B cell (primary cell): ENCODE measurements around the gene KRTAP10-2. TPM values are rescaled to one million over a fixed set of nuclear protein-coding genes. Genes with fewer than 3 reads are reported as not detected.

Experiments
- ATAC-seq: fragments of 200-7000 bp; cut with Tn5 transposase; one replicate; pipeline ENCODE4 v1.10.0; 2021; ENCODE audit warnings: low read depth, mild to moderate bottlenecking, moderate number of reproducible peaks, moderate library complexity
- CTCF ChIA-PET: fragments of 350-600 bp; sonication (Branson Sonifier 250); formaldehyde crosslinking; loops from one replicate; lab custom pipeline; 2021; ENCODE audit warnings: antibody characterized with exemption, inconsistent platforms; lab: Charles Lee
- POLR2A ChIA-PET: fragments of 350-600 bp; sonication (Branson Sonifier 250); formaldehyde crosslinking; loops from one replicate; lab custom pipeline; 2021; ENCODE audit warnings: antibody characterized with exemption; lab: Charles Lee
- DNase-seq: peaks from one replicate; pipeline ENCODE4 v3.0.0; 2013
- H2AFZ ChIP-seq: 2 replicates; pipeline ENCODE4 v1.6.1; 2012; ENCODE audit warnings: mild to moderate bottlenecking, low read depth, low read length; ENCODE audit not compliant: insufficient read depth, poor library complexity, severe bottlenecking
- H3K27ac ChIP-seq, 2 donors: 1 replicate in 1 of 2; 2 replicates in 1 of 2; pipeline ENCODE4 v1.5.1; 2012 to 2013; ENCODE audit warnings: low read length in 2 of 2, mild to moderate bottlenecking in 2 of 2, moderate library complexity in 1 of 2
- H3K27me3 ChIP-seq, 4 experiments: fragments of 200-600 bp in 1 of 4; sonication (generic) in 1 of 4; replicated peaks in 1 of 4; 1 replicate in 2 of 4; 2 replicates in 2 of 4; pipeline versions ENCODE4 v1.6.1 to v1.7.0; 2013 to 2016; ENCODE audit warnings: low read length in 3 of 4, mild to moderate bottlenecking in 2 of 4, mixed read lengths in 1 of 4, moderate library complexity in 1 of 4; ENCODE audit not compliant: insufficient read depth in 4 of 4, control insufficient read depth in 3 of 4; ENCODE audit errors: control extremely low read depth in 1 of 4
- H3K36me3 ChIP-seq, 2 experiments: replicated peaks in 1 of 2; 1 replicate in 1 of 2; 2 replicates in 1 of 2; pipeline versions ENCODE4 v1.6.1 to v1.7.1; 2013; ENCODE audit warnings: low read length in 1 of 2; ENCODE audit not compliant: insufficient read depth in 2 of 2, control insufficient read depth in 1 of 2; ENCODE audit errors: control extremely low read depth in 1 of 2, extremely low read depth in 1 of 2
- H3K4me1 ChIP-seq, 2 donors: fragments of 200-600 bp in 1 of 2; sonication (generic) in 1 of 2; 1 replicate in 1 of 2; 2 replicates in 1 of 2; pipeline versions ENCODE4 v1.5.1 to v1.6.1; 2013 to 2017; ENCODE audit warnings: low read length in 2 of 2; ENCODE audit not compliant: control insufficient read depth in 2 of 2, insufficient read depth in 2 of 2
- H3K4me2 ChIP-seq: replicated peaks from 2 replicates; pipeline ENCODE3; 2012; ENCODE audit warnings: mild to moderate bottlenecking, low read depth, low read length; ENCODE audit not compliant: poor library complexity, severe bottlenecking
- H3K4me3 ChIP-seq, 5 experiments: fragments of 200-600 bp in 1 of 5; sonication (generic) in 1 of 5; 1 replicate in 3 of 5; 2 replicates in 2 of 5; pipeline versions ENCODE4 v1.5.1 to v1.7.0; 2011 to 2016; ENCODE audit warnings: low read length in 4 of 5, mild to moderate bottlenecking in 4 of 5, low read depth in 2 of 5, control low read depth in 1 of 5, moderate library complexity in 1 of 5; ENCODE audit not compliant: insufficient read depth in 1 of 5; ENCODE audit errors: control extremely low read depth in 1 of 5, extremely low read depth in 1 of 5
- H3K79me2 ChIP-seq: fragments of 200-600 bp; sonication (generic); one replicate; pipeline ENCODE4 v1.6.0; 2016; ENCODE audit warnings: low read length; ENCODE audit not compliant: control insufficient read depth, insufficient read depth
- H3K9ac ChIP-seq: fragments of 200-600 bp; sonication (generic); 2 replicates; pipeline ENCODE4 v1.6.1; 2017; ENCODE audit warnings: mild to moderate bottlenecking, low read length, moderate library complexity
- H3K9me3 ChIP-seq, 3 donors: one replicate each; pipeline versions ENCODE4 v1.6.1 to v1.7.1; 2013; ENCODE audit warnings: low read length in 2 of 3; ENCODE audit not compliant: control insufficient read depth in 2 of 3, insufficient read depth in 1 of 3; ENCODE audit errors: control extremely low read depth in 1 of 3
- H4K20me1 ChIP-seq: 2 replicates; pipeline ENCODE4 v1.6.0; 2012; ENCODE audit warnings: mild to moderate bottlenecking, low read length; ENCODE audit not compliant: insufficient read depth, control insufficient read depth, poor library complexity, severe bottlenecking
- H3K27ac Mint-ChIP-seq: one replicate; pipeline ENCODE4 v1.8.0; 2021; ENCODE audit warnings: mixed read lengths
- H3K27me3 Mint-ChIP-seq: one replicate; pipeline ENCODE4 v1.8.0; 2021; ENCODE audit warnings: mixed read lengths
- H3K4me1 Mint-ChIP-seq: one replicate; pipeline ENCODE4 v1.8.0; 2021; ENCODE audit warnings: mixed read lengths
- H3K4me3 Mint-ChIP-seq: one replicate; pipeline ENCODE4 v1.8.0; 2021; ENCODE audit warnings: mixed read lengths
- H3K9me3 Mint-ChIP-seq: one replicate; pipeline ENCODE4 v1.8.0; 2022; ENCODE audit warnings: mixed read lengths; ENCODE audit not compliant: insufficient read depth
- EZH2 ChIP-seq: IDR thresholded peaks from 2 replicates; pipeline ENCODE4 v1.6.1; 2012; ENCODE audit warnings: borderline replicate concordance, low read depth, mild to moderate bottlenecking, moderate library complexity, low read length; ENCODE audit not compliant: insufficient read depth, poor library complexity, severe bottlenecking
- WGBS: methylation state at CpG from one replicate; pipeline ENCODE4 v1.1.5; 2013; ENCODE audit warnings: missing lambda C conversion rate; ENCODE audit not compliant: insufficient coverage; 5-methylcytosine and 5-hydroxymethylcytosine counted together
- intact Hi-C: fragments of 100-400 bp; cut with micrococcal nuclease; formaldehyde crosslinking; loops from one replicate; pipeline ENCODE4 v1.10.0; 2022
- polyA plus RNA-seq: library from polyadenylated mRNA; depleted of rRNA; stranded (reverse); fragments of >200 nt; gene quantifications from 2 replicates; pipeline ENCODE4 v1.2.3, GENCODE V29; 2012
- total RNA-seq, 2 donors: library from RNA; stranded (reverse); fragments of 120-200 nt in 1 of 2; gene quantifications; 1 replicate in 1 of 2; 2 replicates in 1 of 2; pipeline versions ENCODE4 v1.2.3 to v1.2.4, GENCODE V29; 2013 to 2022
- TF ChIP-seq, protein P1 (sequence below): fragments of 200-600 bp; IDR thresholded peaks from one replicate; pipeline ENCODE4 v1.8.0; 2022; ENCODE audit warnings: antibody characterized with exemption, mild to moderate bottlenecking

Gene KRTAP10-2
- total and polyA plus RNA-seq, 2 donors (not counting 1 experiment from before 2014, with no cell fraction given): not detected

GRCh38 chr21:44578371-44579055 is 27.2 kb upstream of the KRTAP10-2 start:
- H3K9me3 ChIP-seq: peaks cover 3 to 56% (median 28%) of the 10 kb centered on the region in 3 donors
- CTCF ChIA-PET: no interaction called here
- POLR2A ChIA-PET: no interaction called here
- no peak overlapping the region for H3K4me2 ChIP-seq
- no peaks in the 10 kb centered on the region for H3K4me1 ChIP-seq
- H3K4me3 ChIP-seq: no peak overlapping the region
- Mint-ChIP-seq H3K27ac (no peak overlapping the region), H3K4me3 (no peak overlapping the region), H3K9me3 (peaks cover 6% of the 10 kb centered on the region), H3K4me1 (no peaks in the 10 kb centered on the region), H3K27me3 (peaks cover 22% of the 10 kb centered on the region)
- H3K36me3 ChIP-seq: no peaks in the 10 kb centered on the region
- DNase-seq (no peak), ATAC-seq (no peak)
- H2AFZ ChIP-seq: no peak overlapping the region
- TF ChIP-seq, protein P1, sequence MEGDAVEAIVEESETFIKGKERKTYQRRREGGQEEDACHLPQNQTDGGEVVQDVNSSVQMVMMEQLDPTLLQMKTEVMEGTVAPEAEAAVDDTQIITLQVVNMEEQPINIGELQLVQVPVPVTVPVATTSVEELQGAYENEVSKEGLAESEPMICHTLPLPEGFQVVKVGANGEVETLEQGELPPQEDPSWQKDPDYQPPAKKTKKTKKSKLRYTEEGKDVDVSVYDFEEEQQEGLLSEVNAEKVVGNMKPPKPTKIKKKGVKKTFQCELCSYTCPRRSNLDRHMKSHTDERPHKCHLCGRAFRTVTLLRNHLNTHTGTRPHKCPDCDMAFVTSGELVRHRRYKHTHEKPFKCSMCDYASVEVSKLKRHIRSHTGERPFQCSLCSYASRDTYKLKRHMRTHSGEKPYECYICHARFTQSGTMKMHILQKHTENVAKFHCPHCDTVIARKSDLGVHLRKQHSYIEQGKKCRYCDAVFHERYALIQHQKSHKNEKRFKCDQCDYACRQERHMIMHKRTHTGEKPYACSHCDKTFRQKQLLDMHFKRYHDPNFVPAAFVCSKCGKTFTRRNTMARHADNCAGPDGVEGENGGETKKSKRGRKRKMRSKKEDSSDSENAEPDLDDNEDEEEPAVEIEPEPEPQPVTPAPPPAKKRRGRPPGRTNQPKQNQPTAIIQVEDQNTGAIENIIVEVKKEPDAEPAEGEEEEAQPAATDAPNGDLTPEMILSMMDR: no peak
- TF ChIP-seq EZH2: no peak
- WGBS: 90% methylated on average over 11 of the region's 17 CpGs
- H4K20me1 ChIP-seq: no peaks in the 10 kb centered on the region
- H3K27ac ChIP-seq: no peak overlapping the region
- intact Hi-C loops: no loop called here
- peaks cover 0 to 3% (median 1%) of the 10 kb centered on the region in 4 experiments for H3K27me3 ChIP-seq
- H3K79me2 ChIP-seq: no peaks in the 10 kb centered on the region
- no peak overlapping the region for H3K9ac ChIP-seq

GRCh38 chr21:44576025-44576420 is 24.7 kb upstream of the KRTAP10-2 start:
- no peak for DNase-seq
- H3K4me3 Mint-ChIP-seq: no peak overlapping the region
- Histone ChIP-seq H3K4me3 (no peak overlapping the region), H3K79me2 (no peaks in the 10 kb centered on the region), H3K9me3 (peaks cover 0 to 53% (median 16%) of the 10 kb centered on the region in 3 donors), H3K27ac (no peak overlapping the region), H3K4me2 (no peak overlapping the region), H3K9ac (no peak overlapping the region), H2AFZ (no peak overlapping the region), H3K27me3 (peaks cover 0 to 4% (median 0%) of the 10 kb centered on the region in 4 experiments), H3K4me1 (no peaks in the 10 kb centered on the region), H3K36me3 (no peaks in the 10 kb centered on the region), H4K20me1 (no peaks in the 10 kb centered on the region)
- no peaks in the 10 kb centered on the region for H3K4me1 Mint-ChIP-seq
- intact Hi-C loops: no loop called here
- WGBS: 85% methylated on average over 5 of the region's 10 CpGs
- peaks cover 6% of the 10 kb centered on the region for H3K9me3 Mint-ChIP-seq
- TF ChIP-seq, protein P1: no peak
- no peak for TF ChIP-seq EZH2
- H3K27ac Mint-ChIP-seq: no peak overlapping the region
- peaks cover 30% of the 10 kb centered on the region for H3K27me3 Mint-ChIP-seq
- ChIA-PET CTCF (no interaction called here), POLR2A (no interaction called here)
- ATAC-seq: no peak
